ENCODE measurements around the gene KNTC1.

- TF ChIP-seq CTCF (IDR thresholded peaks at IDR 0.05): no peak
- peak; percentile 93 to 96 for TF ChIP-seq POLR2A (IDR thresholded peaks at IDR 0.05)
- peak; percentile 91 to 99 (median 96) for TF ChIP-seq POLR2AphosphoS5 (IDR thresholded peaks at IDR 0.05)
Observed at GRCh38 chr12:122500685-122501488, 26.2 kb upstream of the KNTC1 start, which contains the start of gene ZCCHC8.
